HFF-Myc (cell line): ENCODE results near the gene IGSF9.

Experiments
- DNase-seq: peaks from one replicate; pipeline ENCODE4 v3.0.0-alpha.2; 2011; ENCODE audit warnings: low read depth; ENCODE audit errors: extremely low read depth
- H3K4me3 ChIP-seq: replicated peaks from 2 replicates; pipeline ENCODE4 v1.5.1; 2011; ENCODE audit warnings: low read depth, mild to moderate bottlenecking, control low read depth, low read length
- TF ChIP-seq, protein P1 (sequence below): IDR thresholded peaks from 2 replicates; pipeline ENCODE4 v1.5.1; 2012; ENCODE audit warnings: mild to moderate bottlenecking, low read depth, low read length, control low read depth; ENCODE audit errors: missing control alignments

IGSF9 gene

GRCh38 chr1:159933347-159933746 is 12.1 kb downstream of the IGSF9 start:
- DNase-seq, result no peak
- TF ChIP-seq, protein P1, sequence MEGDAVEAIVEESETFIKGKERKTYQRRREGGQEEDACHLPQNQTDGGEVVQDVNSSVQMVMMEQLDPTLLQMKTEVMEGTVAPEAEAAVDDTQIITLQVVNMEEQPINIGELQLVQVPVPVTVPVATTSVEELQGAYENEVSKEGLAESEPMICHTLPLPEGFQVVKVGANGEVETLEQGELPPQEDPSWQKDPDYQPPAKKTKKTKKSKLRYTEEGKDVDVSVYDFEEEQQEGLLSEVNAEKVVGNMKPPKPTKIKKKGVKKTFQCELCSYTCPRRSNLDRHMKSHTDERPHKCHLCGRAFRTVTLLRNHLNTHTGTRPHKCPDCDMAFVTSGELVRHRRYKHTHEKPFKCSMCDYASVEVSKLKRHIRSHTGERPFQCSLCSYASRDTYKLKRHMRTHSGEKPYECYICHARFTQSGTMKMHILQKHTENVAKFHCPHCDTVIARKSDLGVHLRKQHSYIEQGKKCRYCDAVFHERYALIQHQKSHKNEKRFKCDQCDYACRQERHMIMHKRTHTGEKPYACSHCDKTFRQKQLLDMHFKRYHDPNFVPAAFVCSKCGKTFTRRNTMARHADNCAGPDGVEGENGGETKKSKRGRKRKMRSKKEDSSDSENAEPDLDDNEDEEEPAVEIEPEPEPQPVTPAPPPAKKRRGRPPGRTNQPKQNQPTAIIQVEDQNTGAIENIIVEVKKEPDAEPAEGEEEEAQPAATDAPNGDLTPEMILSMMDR, result no peak
- no peak overlapping the region for H3K4me3 ChIP-seq

GRCh38 chr1:159932296-159933285 is 12.8 kb downstream of the IGSF9 start:
- TF ChIP-seq, protein P1, result no peak
- no peak for DNase-seq
- no peak overlapping the region for H3K4me3 ChIP-seq

GRCh38 chr1:159931795-159932173 is 13.6 kb downstream of the IGSF9 start:
- TF ChIP-seq, protein P1, result no peak
- DNase-seq, result no peak
- H3K4me3 ChIP-seq, result no peak overlapping the region

DNA sequence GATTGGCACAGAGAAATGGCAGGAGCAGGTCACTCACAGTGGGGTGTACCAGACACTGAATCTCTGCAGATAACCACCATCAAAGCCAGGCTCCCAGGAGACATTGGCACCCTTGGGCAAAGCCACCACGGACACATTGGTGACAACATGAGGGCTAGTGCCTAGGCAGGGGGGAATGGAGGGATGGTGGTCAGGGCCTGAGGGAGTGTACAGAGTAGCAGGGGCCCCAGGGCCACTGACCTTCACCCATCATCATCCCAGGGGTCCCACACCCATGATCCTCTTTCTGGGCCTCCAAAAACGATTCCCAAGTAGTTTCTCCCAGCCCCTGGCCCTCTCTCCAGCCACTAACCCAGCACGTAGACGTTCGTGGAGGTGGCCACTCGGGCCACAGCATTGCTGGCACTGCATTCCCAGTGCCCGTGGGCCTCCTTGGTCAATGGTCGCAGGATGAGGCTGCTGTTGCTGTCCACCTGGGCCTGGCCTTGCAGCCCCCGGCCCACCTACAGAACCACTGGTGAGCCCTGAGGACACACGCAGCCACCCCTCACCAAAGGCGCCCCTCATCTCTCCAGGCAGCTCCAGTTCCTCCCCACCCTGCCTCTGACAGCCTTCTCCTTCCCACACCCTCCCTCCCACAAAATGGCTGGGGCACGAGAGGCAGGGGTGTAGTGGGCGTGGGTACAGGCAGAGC is 14.2 kb downstream of the IGSF9 start:
- no peak for DNase-seq
- TF ChIP-seq, protein P1, result no peak
- no peak overlapping the region for H3K4me3 ChIP-seq

- H3K4me3 ChIP-seq, result no peak overlapping the region
- DNase-seq, result no peak
These were observed 14.8 kb downstream of the IGSF9 start for GRCh38 chr1:159930634-159931033.

GRCh38 chr1:159930216-159930615 is 15.2 kb downstream of the IGSF9 start:
- TF ChIP-seq, protein P1, result no peak
- no peak overlapping the region for H3K4me3 ChIP-seq
- DNase-seq, result no peak

More at GRCh38 chr1:159930634-159931033, 14.8 kb downstream of the IGSF9 start:
- TF ChIP-seq, protein P1, result no peak
